Stimulated activated CD8-positive, alpha-beta memory T cell treated with anti-CD3 and anti-CD28 coated beads, Interleukin-7, amount 100 ng/mL, for 1 hour (primary cell): Measurements from ENCODE around the gene SEMA3D.

Source experiments
- DNase-seq, 2 donors: peaks; one replicate each; pipeline ENCODE4 v3.0.0-alpha.2; 2020; ENCODE audit warnings: low read depth in 2 of 2

Gene SEMA3D

DNA sequence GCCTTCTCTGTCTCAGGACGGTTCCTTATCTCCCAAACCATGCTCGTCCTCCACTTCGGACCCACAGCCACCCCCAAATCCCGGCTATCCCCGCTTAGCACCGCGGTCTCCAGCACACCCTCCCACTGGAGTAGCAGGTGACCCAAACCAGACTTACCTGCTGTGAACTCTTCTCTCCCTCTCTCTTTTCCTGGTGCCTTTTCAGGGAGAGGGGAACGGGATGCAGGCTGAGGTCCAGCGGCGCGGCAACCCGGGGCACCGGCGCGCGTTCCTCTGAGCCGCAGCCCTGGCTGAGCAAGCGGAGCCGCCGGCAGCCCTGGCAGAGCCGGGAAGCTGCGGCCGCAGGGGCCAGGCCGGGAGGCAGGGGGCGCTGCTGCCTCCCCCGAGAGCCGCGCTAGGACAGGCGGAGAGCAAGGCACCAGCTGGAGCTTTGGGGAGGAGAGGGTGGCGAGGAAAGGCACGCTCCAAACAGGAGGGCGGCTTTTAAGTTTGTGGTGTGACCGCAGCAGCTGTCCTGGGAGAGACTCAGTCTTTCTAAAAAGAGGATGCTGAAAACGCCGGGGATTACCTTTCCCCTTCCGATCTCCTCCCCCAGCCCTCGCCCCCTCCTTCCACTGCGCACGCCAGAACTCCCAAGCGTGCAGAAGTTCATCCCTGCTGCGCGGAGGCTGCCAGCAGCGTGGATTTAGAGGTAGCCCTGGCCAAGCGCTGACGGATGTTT, at the start of gene SEMA3D:
TSS of gene SEMA3D (minus strand) at position 536 of the 721 bp plus-strand sequence. CDS start 65,165 bp downstream, outside the sequence.
- DNase-seq: no peak

DNA sequence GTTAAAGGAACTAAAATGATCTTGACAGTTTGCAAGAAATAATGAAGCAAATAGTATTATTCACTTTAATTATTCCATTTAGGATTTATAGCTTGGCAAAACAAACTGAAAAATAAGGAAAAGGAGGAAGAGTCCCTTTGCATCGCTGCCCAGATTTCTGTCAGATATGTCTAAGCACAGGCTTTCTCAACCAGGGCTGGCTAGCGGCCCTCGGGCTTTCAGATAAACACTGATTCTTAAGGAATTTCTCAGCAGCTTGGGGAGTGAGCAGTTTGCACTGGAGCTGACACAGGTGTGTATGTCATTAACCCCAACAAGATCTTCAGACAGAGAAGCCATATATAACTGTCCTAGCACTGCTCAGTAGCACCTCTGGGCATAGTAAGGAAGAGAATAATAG, 47.9 kb upstream of the SEMA3D start:
- no peak for DNase-seq

DNA sequence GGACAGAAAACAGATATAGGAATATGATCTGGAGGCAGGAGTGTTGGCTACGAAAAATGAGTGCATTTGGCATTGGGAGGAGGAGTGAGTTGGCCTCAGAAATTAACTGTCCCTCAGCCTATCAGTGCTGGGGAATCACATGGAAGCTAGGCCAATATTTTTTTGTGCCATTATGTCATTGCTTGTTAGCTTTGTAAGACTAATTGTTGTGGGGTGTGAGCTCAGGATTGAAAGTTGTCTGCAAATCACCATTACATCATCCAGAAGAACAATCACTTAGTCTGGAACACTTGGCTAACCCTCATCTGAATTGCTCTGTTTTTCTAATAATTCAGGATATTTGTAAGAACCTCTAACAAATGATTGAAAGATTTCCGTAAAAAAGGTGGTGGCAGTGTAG, 45.2 kb upstream of the SEMA3D start:
- DNase-seq: no peak

GRCh38 chr7:85230623-85231022, 43.8 kb upstream of the SEMA3D start:
- DNase-seq: no peak

- no peak for DNase-seq
Measured at GRCh38 chr7:85229544-85229943, 42.7 kb upstream of the SEMA3D start.

GRCh38 chr7:85226361-85227085, 39.7 kb upstream of the SEMA3D start:
- DNase-seq: no peak

DNA sequence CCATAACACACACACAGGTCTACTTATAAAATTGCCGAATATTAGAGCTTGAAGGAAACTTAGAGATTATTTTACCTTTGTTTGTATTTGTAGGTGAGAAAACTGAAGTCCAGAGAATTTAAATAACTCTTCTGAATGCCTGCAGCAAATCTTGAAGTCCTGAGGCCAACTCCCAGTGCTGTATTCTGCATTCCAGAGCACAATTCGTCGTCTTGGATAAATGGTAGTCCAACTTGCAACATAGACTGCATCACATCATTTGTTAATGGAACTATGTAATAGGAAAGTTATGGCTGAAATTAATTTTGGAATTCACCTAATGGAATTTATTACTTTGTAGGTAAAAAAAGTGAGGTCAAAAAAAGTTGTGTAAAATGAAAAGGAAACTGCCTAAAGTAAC, 37.3 kb upstream of the SEMA3D start:
- no peak for DNase-seq

GRCh38 chr7:85222522-85222921, 35.7 kb upstream of the SEMA3D start:
- no peak for DNase-seq

DNA sequence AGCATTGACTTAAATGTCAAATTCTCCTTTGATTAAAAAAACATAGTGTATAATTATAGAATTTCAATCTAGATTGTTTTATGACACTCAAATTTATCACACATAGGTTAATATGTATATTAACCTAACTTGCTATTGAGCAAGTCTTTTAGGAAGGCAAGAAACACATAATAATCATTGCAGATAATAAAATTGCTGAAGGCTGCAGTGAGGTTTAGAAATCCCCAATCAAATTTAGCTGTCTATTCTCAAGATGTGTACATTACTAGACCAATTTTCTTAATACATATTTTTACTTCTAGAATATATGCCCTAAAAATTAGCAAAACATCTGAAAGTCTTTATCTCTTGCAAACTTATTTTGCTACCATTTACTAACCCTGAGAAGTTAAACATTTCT, 34.9 kb upstream of the SEMA3D start:
- DNase-seq: no peak

DNA sequence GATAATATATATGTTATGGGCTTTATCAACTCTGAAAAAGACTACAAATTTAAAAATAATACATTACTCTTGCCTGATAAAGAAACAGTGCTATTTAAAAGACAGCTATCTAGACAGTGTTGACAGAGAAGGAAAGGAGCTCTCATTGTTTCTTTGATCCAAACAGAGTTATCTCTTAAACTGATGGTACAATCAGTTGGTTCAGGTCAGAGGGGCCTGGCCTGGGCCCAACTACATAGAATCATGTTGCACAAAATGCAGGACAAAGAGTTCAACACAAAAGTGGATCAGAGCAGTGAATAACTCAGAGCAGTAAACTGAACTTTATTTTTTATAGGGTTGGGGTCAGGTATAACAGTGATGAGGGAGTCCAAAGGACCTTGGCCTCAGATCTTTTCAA, 33.8 kb upstream of the SEMA3D start:
- no peak for DNase-seq

GRCh38 chr7:85220023-85220422, 33.2 kb upstream of the SEMA3D start:
- DNase-seq: no peak

- DNase-seq: no peak
Measured at GRCh38 chr7:85217085-85217484, 30.2 kb upstream of the SEMA3D start.

DNA sequence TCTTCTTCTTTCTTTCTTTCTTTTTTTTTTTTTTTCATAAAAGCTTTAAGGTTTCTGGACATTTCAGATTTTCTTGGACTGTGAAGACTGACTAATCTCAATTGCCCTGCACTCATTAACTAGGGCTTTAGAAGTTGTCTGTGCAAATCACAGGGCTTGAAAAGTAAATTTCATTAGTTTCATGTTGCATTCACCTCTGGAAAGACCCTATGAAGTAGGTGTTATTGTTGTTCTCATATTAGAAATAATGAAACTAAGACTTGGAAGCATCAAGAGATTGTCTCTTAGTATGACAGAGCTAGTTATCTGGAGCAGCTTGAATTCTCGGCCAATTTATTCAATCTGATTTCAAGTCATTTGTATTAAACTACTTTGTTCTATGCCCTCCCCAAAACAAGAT, 28.2 kb upstream of the SEMA3D start:
- no peak for DNase-seq

DNA sequence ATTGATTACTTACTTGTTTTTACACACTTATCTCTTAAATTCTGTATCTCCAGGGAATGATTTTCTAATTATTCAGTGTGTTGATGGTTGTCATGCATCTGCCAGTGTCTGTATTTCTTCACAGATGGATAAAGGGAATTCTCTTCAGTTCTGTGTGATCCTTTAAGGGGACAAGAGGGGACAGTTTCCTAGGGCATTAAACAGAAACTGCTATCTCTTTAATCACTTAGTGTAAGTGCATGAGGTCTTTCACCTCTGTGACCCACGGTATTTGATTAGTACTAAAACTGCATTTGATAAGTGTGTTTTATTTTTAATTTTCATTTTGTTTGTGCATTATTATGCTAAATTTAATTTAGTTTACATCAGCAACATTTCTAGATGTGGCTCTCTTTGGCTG, 26.6 kb upstream of the SEMA3D start:
- DNase-seq: no peak

- DNase-seq: no peak
Measured at GRCh38 chr7:85205754-85206153, 18.9 kb upstream of the SEMA3D start.

- no peak for DNase-seq
Measured at GRCh38 chr7:85204496-85204895, 17.6 kb upstream of the SEMA3D start.

- no peak for DNase-seq
Measured at GRCh38 chr7:85204061-85204460, 17.2 kb upstream of the SEMA3D start.

DNA sequence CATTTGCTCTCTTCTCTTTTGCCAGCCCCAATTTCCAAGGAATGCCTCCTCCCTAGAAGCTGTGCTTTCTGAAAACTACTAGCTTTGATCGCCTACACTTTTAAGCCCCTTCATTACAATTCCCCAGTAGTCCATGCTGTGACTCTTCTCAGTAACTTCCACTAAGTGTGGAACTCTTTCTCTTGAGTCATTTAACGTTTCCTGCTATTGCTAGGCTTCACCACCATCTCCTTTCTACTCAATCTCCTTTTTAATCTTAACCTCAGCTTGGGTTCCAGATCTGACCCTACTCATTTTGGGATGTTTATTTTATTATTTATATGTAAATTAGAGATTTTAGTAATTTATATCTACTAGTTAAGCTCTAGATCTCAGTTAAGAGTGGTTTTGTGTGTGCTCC, 14.4 kb upstream of the SEMA3D start:
- DNase-seq: no peak

GRCh38 chr7:85196696-85197095, 9.8 kb upstream of the SEMA3D start:
- no peak for DNase-seq

- DNase-seq: no peak
Measured at GRCh38 chr7:85191383-85191782, 4.5 kb upstream of the SEMA3D start.

- no peak for DNase-seq
Measured at GRCh38 chr7:85186083-85186520, 754 bp downstream of the SEMA3D start.

GRCh38 chr7:85185424-85186082, 1.3 kb downstream of the SEMA3D start:
- no peak for DNase-seq
